ENCODE results near the gene ALK. TPM values are rescaled to one million over a fixed set of nuclear protein-coding genes. Genes with fewer than 3 reads are reported as not detected.

Gene ALK
- total RNA-seq, 1 experiment from 2014 or later: not detected

GRCh38 chr2:29247336-29247914 is 674.0 kb downstream of the ALK start:
- Histone ChIP-seq H3K4me2 (ENCODE audit: insufficient read depth, insufficient read length, low read length) (no peak overlapping the region), H2BK12ac (ENCODE audit: insufficient read length, low read depth, low read length) (no peak overlapping the region), H4K5ac (ENCODE audit: insufficient read length, low read depth, low read length) (no peak overlapping the region), H3K9ac (ENCODE audit: extremely low read depth, insufficient read length, low read length) (no peak overlapping the region), H2AK5ac (ENCODE audit: insufficient read length, low read length) (no peak overlapping the region), H2BK15ac (ENCODE audit: low read depth, low read length) (no peak overlapping the region), H3K79me2 (ENCODE audit: insufficient read depth, low read length) (no peaks in the 10 kb centered on the region), H3K23me2 (ENCODE audit: insufficient read length, low read depth, low read length, poor library complexity, severe bottlenecking) (no peaks in the 10 kb centered on the region), H3K4me1 (ENCODE audit: insufficient read depth, low read length) (no peaks in the 10 kb centered on the region), H2AFZ (ENCODE audit: low read length) (no peak overlapping the region), H3K27ac (ENCODE audit: insufficient read length, low read depth, low read length) (no peak overlapping the region), H3K14ac (ENCODE audit: insufficient read depth, low read length) (no peak overlapping the region), H4K8ac (replicated peaks; ENCODE audit: insufficient read length, low read depth, low read length) (no peak overlapping the region), H4K20me1 (ENCODE audit: control insufficient read depth, insufficient read depth, insufficient read length) (no peaks in the 10 kb centered on the region), H2BK20ac (ENCODE audit: low read depth, low read length, poor library complexity, severe bottlenecking) (no peak overlapping the region), H3K27me3 (ENCODE audit: insufficient read depth, low read length) (no peaks in the 10 kb centered on the region), H3K4ac (ENCODE audit: low read depth, low read length) (no peak overlapping the region), H3K23ac (ENCODE audit: insufficient read length, low read depth, low read length) (no peak overlapping the region), H3T11ph (ENCODE audit: low read length) (no peak overlapping the region), H3K9me3 (ENCODE audit: control insufficient read depth, low read depth, low read length) (no peaks in the 10 kb centered on the region), H4K91ac (ENCODE audit: insufficient read length, low read depth, low read length) (no peak overlapping the region), H3K79me1 (ENCODE audit: insufficient read depth, low read depth, low read length, poor library complexity, severe bottlenecking) (no peaks in the 10 kb centered on the region), H3K18ac (ENCODE audit: insufficient read length, low read depth, low read length) (no peak overlapping the region), H2BK5ac (ENCODE audit: insufficient read length, low read length) (no peak overlapping the region), H2BK120ac (ENCODE audit: low read depth, low read length, poor library complexity, severe bottlenecking) (no peak overlapping the region), H3K56ac (ENCODE audit: insufficient read length, low read depth, low read length) (no peak overlapping the region)
- Mint-ChIP-seq H3K9me3 (no peaks in the 10 kb centered on the region), H3K27ac (no peak overlapping the region), H3K4me3 (no peak overlapping the region), H3K36me3 (ENCODE audit: insufficient read depth in 1 of 3, low read depth in 3 of 3) (no peaks in the 10 kb centered on the region), H3K4me1 (0 out of 4 replicates have a peak, but pooled peaks cover 0 to 3% of the 10 kb centered on the region in 2 experiments), H3K27me3 (ENCODE audit: low read depth) (no peaks in the 10 kb centered on the region; the same call in none of the 2 replicates)
- WGBS (ENCODE audit: extremely low coverage, insufficient read length, low lambda C conversion rate): no CpG with 5 or more reads among the region's 7 CpGs
- TF ChIP-seq CTCF (conservative IDR thresholded peaks at IDR 0.05): no peak
- DNase-seq: no peak
